IPS-NIHi11 (cell line): ENCODE data around the gene RBM6.
A peak's percentile ranks its signal among the peaks of the same experiment; 100 is the strongest.
"Not testable (repeated sequence)": the region's sequence is repeated elsewhere in the genome, so short reads cannot be mapped to it uniquely, and the experiment has no call there.

ENCODE experiments used
- DNase-seq: peaks from one replicate; pipeline ENCODE4 v3.0.0; 2012; ENCODE audit warnings: mixed read lengths, low spot score

Gene RBM6

DNA sequence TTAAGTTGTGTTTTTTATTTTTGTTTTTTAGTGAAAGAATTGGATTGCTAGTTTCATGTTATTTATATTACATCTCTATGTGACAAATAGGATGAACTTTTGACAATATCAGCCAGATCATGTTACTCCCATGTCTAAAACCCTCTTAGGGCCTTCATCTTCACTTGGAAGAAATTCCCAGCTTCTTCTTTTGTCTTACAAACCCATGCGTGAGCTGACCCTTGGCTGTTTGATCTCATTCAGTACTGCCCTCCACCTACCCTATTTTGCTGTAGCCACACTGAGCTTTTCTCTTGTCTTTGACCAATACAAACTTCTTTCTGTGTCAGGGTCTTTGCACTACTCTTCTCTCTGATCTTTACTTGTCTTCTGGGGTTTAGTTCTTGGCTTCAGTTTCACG lies 37.0 kb downstream of the RBM6 start:
- no peak for DNase-seq

- no peak for DNase-seq
These were observed 44.4 kb downstream of the RBM6 start for GRCh38 chr3:49984394-49984793.

GRCh38 chr3:49992326-49992725 lies 52.4 kb downstream of the RBM6 start:
- DNase-seq, result no peak

DNA sequence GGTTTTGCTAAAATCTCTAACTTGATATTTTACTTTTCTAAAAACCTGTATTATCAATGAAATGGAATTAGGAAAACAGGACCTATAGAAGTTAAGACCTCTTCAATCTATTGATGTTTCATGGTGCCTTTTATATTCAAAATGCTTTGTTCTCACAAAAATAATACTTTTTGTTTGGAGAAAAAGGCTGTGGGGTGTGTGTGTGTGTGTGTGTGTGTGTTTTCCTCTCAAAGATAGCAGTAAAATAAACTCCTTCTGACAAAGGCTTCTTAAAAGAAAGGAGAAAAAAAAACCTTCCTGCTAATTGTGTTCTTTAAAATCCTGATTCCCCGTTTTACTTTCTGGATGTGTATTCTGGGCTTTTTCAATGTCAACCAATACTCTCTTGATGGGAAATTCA lies 54.5 kb downstream of the RBM6 start:
- DNase-seq, result no peak

DNA sequence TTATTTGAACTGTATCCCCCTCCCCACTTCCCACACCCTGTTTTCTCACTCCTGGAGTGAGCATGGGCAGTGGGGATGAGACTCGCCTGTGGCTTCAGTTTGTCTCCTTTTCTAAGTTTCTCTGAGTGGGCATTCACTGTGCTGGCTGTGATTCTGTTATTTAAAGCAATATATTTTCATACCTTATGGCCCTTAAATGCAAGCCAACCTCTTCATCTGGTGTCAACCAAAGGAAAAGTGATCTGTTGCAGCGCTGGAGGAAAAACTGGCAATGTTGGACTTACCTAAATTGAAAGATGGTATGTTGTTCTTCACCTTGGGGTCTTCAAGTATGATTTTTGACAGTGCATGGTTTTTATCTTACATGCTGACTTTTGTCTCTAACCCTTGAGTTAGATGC lies 56.1 kb downstream of the RBM6 start:
- DNase-seq, result no peak

DNA sequence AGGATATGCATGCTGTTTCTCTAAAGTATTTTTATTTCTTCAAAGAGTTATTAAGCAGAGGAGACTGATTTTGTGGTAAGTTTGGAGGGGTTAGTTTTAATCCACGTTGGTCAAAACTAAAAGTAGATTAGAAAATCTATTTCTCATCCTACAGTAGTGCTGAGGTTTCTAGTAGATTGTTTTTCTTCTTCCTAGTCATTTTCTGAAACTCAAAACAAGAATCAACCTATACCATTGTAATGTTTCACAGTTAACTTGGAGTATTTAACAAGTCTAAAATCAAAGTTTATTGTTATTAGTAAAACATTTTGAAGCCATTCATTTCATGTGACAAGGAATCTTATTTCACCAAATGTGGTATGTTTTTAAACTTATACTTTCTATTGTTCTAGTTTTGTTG lies 57.9 kb downstream of the RBM6 start:
- no peak for DNase-seq

DNA sequence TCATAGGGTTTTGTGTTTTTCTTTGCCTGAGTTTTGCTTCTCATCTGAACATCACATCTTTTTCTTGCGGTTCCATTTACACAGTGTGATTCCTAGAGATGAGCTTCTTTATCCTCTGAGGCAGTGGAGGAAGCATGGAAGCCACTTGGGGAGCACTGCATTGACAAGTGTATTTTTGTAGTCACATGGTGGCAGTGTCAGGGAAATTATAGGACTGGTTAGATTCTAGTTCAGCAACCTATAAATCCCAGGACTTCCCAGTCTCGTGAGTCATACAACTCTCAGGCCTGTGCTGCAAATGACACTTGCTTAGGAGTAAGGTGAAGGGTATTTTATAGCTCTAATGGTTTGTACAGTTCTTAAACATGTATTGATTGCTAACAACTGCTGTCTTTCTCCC lies 58.4 kb downstream of the RBM6 start:
- DNase-seq, result no peak

- no peak for DNase-seq
These were observed 61.6 kb downstream of the RBM6 start for GRCh38 chr3:50001511-50001910.

GRCh38 chr3:50003216-50003615 lies 63.3 kb downstream of the RBM6 start:
- no peak for DNase-seq

GRCh38 chr3:50003824-50004223 lies 63.9 kb downstream of the RBM6 start:
- no peak for DNase-seq

GRCh38 chr3:50008931-50009330 lies 69.0 kb downstream of the RBM6 start:
- no peak for DNase-seq

GRCh38 chr3:50010959-50011358 lies 71.0 kb downstream of the RBM6 start:
- no peak for DNase-seq

- no peak for DNase-seq
These were observed 76.0 kb downstream of the RBM6 start for GRCh38 chr3:50015918-50016317.

DNA sequence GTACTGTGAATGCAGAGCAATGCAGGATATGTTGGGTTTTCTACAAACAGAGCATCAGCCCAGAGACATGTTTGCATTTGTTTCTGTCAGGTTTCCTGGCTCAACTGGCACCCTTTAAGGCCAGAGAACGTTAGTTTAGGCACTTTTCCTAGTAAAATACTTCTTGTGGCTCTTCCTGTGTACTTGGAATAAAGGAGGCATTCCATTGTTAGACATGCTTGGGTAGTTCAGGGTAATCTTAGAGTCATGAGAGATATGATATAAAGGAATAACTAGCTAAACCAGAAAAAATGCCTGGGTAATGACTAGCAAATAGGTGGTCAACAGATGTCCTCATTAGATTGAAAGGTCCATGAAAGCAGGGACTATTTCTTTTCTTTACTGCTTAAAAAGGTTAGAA lies 88.4 kb downstream of the RBM6 start:
- no peak for DNase-seq

DNA sequence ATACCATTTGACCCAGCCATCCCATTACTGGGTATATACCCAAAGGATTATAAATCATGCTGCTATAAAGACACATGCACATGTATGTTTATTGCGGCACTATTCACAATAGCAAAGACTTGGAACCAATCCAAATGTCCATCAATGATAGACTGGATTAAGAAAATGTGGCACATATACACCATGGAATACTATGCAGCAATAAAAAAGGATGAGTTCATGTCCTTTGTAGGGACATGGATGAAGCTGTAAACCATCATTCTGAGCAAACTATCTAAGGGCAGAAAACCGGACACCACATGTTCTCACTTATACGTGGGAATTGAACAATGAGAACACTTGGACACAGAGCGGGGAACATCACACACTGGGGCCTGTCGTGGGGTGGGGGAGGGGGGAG lies 91.3 kb downstream of the RBM6 start:
- not testable (repeated sequence) for DNase-seq

DNA sequence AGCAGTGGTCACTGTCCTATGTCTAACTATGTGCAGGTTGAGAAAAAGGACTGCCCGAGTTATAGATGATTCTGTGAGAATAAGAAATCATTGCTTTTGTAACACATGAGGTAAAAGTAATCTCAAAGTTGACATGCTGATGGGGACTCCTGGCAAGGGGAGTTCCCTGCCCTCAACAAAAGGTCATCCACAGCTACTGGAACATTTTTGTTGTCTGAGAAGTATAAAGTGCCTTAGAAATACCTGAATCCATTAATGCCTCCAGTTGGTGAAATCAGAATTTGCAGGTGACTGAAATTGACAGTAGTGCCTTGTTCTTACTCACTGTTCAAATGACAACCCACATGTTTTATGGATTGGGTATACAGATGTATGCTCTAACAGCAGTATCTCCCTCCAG lies 105.0 kb downstream of the RBM6 start:
- no peak for DNase-seq

GRCh38 chr3:50047426-50047825 lies 107.5 kb downstream of the RBM6 start:
- no peak for DNase-seq

- no peak for DNase-seq
These were observed 110.4 kb downstream of the RBM6 start for GRCh38 chr3:50050361-50050760.

DNA sequence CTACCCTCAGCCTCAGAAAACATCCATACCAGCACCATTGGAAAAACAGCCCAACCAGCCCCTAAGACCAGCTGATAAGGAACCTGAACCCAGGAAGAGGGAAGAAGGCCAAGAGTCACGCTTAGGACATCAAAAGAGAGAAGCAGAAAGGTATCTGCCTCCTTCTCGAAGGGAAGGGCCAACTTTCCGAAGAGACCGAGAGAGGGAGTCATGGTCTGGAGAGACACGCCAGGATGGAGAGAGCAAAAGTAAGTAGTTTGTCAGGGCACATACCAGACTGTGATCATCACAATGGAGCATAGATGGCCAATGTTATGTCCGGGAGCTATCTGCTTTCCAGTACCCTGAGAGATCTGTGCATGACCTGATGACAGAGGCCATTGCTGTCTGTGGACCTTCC lies 117.8 kb downstream of the RBM6 start:
- DNase-seq, result no peak

- DNase-seq, result no peak
These were observed 128.2 kb downstream of the RBM6 start for GRCh38 chr3:50068134-50068533.

DNA sequence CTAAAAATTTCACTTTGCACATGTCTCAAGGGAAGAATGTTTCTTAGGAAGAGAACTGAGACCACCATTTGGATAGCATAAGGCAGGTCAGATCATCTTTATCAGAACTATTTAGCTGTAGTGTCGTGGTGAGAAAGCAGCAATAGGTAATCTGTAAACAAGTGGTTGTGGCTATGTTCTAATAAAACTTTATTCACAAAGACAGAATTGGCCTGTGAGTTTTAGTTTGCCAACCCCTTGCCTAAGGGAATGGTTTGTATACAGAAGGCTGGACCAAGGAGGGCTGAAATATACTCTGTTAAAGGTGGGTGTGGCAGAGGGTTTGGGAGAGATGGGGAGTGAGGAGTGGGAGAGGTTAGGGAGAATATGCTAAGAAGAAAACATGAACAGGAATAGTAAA lies 138.1 kb downstream of the RBM6 start:
- DNase-seq, result no peak

- no peak for DNase-seq
These were observed 138.7 kb downstream of the RBM6 start for GRCh38 chr3:50078622-50079021.

DNA sequence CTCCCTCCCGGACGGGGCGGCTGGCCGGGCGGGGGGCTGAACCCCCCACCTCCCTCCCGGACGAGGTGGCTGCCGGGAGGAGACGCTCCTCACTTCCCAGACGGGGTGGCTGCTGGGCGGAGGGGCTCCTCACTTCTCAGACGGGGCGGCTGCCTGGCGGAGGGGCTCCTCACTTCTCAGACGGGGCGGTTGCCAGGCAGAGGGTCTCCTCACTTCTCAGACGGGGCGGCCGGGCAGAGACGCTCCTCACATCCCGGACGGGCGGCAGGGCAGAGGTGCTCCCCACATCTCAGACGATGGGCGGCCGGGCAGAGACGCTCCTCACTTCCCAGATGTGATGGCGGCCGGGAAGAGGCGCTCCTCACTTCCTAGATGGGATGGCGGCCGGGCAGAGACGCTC lies 145.0 kb downstream of the RBM6 start:
- DNase-seq, result not testable (repeated sequence)

DNA sequence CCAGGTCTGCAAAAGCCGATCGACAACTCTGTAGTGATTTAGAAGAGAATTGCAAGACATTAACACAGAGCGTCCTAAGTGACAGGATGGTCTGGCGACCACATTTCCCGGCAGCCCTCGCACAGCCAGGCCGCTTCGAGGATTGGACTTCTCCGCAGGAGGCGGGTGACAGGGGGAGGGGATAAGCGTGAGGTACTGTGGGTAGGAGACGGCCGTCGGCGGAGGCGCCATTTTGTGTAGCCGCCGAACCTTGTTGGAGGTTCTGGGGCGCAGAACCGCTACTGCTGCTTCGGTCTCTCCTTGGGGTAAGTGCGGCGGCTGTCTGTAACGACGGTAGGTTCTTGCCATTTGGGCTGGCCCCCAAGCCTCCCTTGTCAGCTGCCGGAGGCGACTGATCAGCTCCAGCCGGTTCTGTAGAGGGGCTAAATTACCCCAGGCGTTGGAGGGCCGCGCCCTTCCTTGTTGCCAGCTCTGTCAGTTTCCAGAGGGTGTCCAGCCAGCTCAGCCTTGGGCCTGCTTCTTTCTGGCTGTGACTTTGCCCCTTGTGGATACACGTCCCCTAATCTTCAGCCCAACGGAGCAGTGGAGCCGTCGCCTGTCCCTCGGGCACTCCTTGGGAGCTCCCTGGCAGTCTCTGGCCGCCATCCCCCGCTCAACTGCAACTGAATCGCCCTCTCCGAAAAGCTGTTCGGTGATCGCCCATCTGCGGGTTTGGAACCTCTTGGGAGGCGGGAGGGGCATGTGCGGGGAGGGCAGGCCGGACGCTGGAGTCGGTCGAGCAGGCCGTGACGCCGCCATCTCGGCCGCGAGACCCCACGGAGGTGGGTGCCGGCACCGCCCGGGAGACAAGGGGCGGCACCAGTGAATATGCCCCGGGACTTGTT lies 149.0 kb downstream of the RBM6 start, which contains the start of gene RBM5:
RBM5 (plus strand) TSS at position 195 of the 884 bp plus-strand sequence. CDS start 1,516 bp downstream, outside the sequence.
- peak; percentile 99 for DNase-seq
